Left kidney (tissue), 2 donors: ENCODE data around the gene PLEKHA6. TPM values are rescaled to one million over a fixed set of nuclear protein-coding genes. Genes with fewer than 3 reads are reported as not detected.
"Not testable (repeated sequence)": the region's sequence is repeated elsewhere in the genome, so short reads cannot be mapped to it uniquely, and the experiment has no call there.

Experiments
- DNase-seq: peaks from one replicate; pipeline ENCODE4 v3.0.0-alpha.2; 2013
- polyA plus RNA-seq: library from polyadenylated mRNA; unstranded; fragments of 120-200 nt; gene quantifications from one replicate; pipeline ENCODE4 v1.2.1, GENCODE V29; 2013; ENCODE audit not compliant: insufficient read length

PLEKHA6 gene
- polyA plus RNA-seq, 1 donor, result 46.1 TPM

DNA sequence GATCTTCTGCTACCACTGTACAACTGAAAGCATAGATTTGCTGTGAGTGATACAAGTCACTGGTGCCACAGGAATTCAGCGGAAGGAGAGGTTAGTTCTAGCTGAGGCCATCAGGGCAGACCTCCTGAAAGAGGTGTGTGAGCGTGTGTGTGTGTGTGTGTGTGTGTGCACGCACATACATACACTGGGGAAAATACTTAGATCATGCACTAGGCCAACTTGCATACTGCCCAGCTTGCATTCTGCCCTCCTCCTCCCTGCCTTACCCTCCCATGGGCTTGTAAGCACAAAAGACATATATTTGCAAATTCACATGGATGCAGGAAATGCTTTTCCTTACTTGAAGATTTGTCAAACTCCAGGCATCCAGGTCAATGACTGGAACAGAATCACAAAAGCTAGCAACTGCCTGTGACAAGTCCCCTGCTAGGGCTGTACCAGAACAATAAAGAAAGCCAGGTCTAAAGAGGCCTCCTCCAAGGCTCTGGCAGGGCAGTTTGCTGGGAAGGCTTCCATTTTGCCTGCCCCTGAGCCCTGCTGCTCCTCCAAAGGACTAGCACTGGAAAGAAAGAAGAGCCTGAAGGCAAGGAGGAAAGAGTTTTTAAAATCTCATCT, 23.2 kb downstream of the PLEKHA6 start:
- DNase-seq, result no peak

- DNase-seq, result no peak
These were observed 24.2 kb downstream of the PLEKHA6 start for GRCh38 chr1:204335533-204335932.

GRCh38 chr1:204335085-204335484, 24.6 kb downstream of the PLEKHA6 start:
- no peak for DNase-seq

GRCh38 chr1:204334455-204334854, 25.3 kb downstream of the PLEKHA6 start:
- DNase-seq, result no peak

DNA sequence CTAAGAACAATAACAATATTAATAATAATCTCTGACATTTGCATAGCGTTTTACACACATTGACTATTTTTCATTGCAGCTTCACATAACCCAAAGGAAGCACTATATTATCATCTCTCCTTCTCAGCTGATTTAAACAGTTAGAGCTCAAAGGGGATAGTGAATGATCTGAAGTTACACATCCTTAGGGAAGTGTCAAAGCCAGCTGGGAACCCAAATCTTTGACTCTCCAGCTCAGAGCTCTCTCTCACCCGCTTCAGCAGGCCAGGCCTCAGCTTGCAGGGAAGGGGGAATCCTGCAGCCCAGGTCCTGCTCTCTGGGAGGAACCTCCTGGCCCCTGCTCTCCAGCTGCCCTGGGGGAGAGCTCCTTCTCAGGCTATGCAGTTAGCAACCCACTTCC, 26.3 kb downstream of the PLEKHA6 start:
- no peak for DNase-seq

DNA sequence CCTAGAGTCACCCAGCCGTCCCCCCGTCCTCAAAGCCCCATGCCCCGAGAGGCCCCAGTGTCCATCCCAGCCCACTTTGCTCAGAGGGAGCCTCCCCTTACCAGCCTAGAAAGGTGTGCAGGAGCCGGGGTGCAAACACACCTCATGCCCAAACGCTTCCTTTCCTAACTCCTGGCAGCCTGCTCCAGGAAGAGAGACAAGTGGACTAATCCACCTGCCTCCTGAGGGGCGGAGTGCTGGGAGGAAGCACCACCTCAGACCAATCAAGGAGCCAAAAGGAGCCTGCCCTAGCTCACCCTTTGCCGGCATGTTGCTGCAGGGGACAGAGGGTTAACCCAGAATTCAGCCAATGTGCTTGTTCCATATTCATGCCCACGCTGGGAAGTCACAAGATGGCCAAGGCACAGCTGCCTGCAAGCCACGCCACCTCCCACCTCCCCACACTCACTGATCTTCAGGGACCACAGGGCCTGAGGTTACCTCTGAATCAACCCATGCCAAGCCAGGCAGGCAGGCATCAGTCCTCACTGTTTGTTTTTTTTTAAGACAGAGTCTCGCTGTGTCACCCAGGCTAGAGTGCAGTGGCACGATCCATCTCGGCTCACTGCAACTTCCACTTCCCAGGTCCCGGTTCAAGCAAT, 27.8 kb downstream of the PLEKHA6 start:
- DNase-seq, result no peak

GRCh38 chr1:204331275-204331674, 28.5 kb downstream of the PLEKHA6 start:
- DNase-seq, result no peak

- DNase-seq, result not testable (repeated sequence)
These were observed 31.9 kb downstream of the PLEKHA6 start for GRCh38 chr1:204327870-204328269.

- DNase-seq, result no peak
These were observed 32.4 kb downstream of the PLEKHA6 start for GRCh38 chr1:204327359-204327758.

- no peak for DNase-seq
These were observed 32.9 kb downstream of the PLEKHA6 start for GRCh38 chr1:204326771-204327300.

GRCh38 chr1:204325944-204326343, 33.8 kb downstream of the PLEKHA6 start:
- DNase-seq, result no peak

DNA sequence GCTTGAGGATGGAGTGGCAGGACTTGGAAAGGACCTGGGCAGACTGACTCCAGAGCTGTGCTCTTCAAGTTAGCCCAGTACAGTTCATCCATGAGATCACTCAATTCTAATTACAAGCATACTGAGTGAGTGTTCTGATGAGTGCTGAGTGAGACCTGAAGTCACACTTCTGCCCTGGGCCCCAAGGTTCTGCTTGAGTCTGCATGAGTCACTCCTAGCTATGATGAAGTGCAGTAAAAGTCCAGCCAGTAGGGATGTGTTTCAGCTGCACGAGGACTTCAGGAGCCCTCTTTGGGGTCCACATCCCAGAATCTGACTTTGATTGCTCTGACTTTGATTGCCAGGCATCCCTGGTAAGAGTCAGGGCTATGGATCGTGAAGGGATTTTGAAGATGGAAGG, 35.8 kb downstream of the PLEKHA6 start:
- no peak for DNase-seq

DNA sequence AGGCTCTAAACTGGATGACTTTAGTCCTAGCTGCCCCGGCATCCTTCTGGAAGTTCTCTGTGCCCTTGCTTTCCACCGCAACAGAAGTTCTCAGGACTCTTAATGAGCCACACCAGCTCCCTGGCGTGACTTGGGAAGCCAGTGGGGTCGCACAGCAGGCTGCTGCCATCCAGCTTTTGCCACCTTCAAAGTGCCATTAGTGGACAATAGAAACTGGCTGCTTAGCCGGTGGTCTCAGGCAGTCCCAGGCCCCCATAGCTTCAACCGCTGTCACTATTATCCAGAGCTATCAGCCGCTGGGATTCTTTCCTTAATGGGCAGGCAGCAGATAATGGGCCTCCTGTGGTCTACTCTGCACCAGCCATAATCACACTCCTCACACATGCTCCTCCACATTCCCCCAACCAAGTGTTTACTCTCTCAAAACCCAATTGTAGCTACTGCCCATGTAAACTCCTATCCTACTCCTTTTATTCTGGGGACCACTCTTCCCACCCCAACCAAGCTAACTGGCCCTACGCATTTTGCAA, 37.3 kb downstream of the PLEKHA6 start:
- DNase-seq, result no peak

DNA sequence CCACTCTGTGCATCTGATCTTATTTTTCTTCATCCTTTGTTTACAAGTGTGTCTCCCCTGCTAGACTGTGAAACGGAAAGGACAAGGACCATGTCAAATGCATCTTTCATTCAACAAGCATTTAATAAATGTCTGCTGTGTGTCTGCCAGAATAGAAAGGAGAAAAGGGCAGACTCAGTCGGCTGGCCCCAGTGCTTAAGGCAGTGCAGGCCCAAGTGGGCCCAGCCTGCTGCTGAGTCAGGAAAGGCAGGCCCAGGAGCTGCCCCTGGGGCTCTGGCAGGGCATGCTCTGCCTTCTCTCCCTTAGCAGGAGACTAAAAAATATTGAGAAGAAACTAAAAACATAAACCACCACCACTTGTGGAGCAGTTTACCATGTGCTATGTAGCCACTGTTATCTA, 38.1 kb downstream of the PLEKHA6 start:
- no peak for DNase-seq

DNA sequence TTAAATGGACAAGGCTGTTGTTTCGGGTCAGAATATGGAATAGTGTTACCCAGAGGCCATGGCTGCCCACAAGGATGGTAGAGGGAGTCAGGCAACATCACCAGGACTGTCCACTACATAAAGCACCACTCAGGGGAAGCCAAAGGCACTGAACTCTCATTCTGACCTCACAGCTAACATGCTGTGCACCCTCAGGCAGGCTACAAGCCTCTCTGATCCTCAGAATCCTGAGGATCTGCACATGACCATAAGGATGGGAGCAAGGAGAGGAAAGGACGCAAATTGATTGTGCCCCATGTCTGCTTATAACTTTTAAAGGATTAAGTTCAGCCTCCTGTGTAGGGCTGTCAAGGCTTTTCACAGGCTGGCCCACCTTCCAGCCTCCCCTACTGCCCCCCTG, 38.7 kb downstream of the PLEKHA6 start:
- no peak for DNase-seq

DNA sequence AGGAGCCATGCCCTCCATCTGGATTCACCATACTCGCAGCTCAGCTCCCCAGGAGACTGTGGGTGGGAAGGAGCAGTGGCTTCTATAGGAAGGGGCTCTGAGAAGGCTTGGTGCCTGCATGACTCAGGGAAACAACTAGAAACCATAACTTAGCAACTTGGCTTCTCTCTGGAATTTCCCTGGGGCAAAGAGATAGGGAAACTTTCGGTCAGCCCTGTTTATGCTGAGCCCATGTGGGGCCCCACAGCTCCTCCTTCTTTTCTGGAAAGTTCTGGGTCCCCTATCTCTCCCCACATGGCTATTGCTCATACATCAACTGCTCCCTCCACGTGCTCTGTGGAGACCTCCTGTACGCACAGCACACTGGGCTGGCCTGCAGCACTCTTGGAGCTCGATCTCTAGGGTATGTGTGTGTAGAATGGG, 39.3 kb downstream of the PLEKHA6 start:
- DNase-seq, result no peak

GRCh38 chr1:204319462-204319861, 40.3 kb downstream of the PLEKHA6 start:
- no peak for DNase-seq

- no peak for DNase-seq
These were observed 40.7 kb downstream of the PLEKHA6 start for GRCh38 chr1:204319027-204319426.

DNA sequence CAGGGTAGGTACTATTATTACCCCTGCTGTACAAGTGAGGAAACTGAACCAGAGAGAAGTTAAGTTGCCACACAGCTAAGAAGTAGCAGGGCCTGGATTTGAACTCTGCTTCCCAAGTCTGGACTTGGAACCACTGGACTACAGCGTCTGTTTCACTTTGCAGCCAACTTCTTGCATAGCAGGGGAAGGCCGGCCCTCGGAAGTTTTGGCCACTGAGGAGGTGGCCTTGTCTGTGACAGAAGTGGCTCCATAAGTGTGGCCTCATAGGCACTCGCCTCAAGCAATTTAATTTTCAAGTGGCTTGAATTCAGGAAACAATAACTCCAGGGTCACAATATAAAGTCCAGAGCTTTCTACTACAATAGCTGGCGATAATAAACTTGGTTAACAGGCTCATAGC, 41.4 kb downstream of the PLEKHA6 start:
- DNase-seq, result no peak

GRCh38 chr1:204317170-204317569, 42.6 kb downstream of the PLEKHA6 start:
- DNase-seq, result no peak

GRCh38 chr1:204316164-204316563, 43.6 kb downstream of the PLEKHA6 start:
- DNase-seq, result no peak

- DNase-seq, result no peak
These were observed 44.7 kb downstream of the PLEKHA6 start for GRCh38 chr1:204314893-204315658.
